T-helper 2 cell treated with Interferon-gamma antibody and Interleukin-4, amounts not matched to agents 5 μg/mL and 100 μg/mL, for 36 hours (primary cell): Measurements from ENCODE around the gene DLX3.
"Not testable (repeated sequence)": the region's sequence is repeated elsewhere in the genome, so short reads cannot be mapped to it uniquely, and the experiment has no call there.

Source experiments
- DNase-seq: peaks from one replicate; pipeline ENCODE4 v3.0.0; 2021; ENCODE audit warnings: low spot score
- H3K27ac Mint-ChIP-seq: one replicate; pipeline ENCODE4 v1.8.0; 2021; ENCODE audit warnings: mild to moderate bottlenecking, mixed read lengths
- H3K27me3 Mint-ChIP-seq: one replicate; pipeline ENCODE4 v1.8.0; 2021; ENCODE audit warnings: low read depth, mixed read lengths
- H3K36me3 Mint-ChIP-seq: one replicate; pipeline ENCODE4 v1.8.0; 2021; ENCODE audit warnings: low read depth, mixed read lengths
- H3K4me1 Mint-ChIP-seq: one replicate; pipeline ENCODE4 v1.8.0; 2021; ENCODE audit warnings: low read depth, mixed read lengths
- H3K4me3 Mint-ChIP-seq: one replicate; pipeline ENCODE4 v1.8.0; 2022; ENCODE audit warnings: mild to moderate bottlenecking, moderate library complexity, mixed read lengths
- H3K9me3 Mint-ChIP-seq: one replicate; pipeline ENCODE4 v1.8.0; 2021; ENCODE audit warnings: mixed read lengths

Gene DLX3

DNA sequence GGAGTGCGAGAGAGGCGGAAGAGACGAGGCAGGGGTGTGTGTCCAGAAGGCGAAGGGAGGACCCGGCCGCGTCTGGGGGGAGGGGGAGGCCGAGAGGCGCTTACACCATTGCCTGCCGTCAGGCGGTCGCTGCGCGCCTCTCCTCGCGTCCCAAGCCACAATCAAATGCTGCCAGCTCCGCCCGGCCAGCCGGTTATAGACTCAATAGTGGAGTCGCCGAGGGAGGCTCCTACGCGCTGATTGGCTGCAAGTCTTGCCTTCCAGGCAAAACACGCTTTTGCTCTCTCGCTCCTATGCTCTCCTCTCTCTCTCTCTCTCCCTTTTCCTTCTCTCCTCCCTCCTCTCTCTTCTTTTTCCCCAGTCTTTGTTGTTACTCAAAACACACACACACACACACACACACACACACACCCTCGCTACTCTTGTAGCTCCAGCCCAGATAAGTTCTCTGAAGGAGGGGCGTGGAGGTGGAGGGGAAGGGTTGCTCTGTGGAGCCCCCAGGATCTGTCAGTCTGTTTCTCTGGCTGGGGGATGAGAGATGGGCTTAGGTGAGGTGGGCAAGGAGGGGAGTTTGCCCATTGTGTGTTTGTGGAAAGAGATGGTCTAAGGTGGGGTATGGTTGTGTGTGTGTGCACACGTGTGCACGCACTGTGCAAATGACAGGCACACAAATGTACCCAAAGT, at the start of gene DLX3:
Gene DLX3 (minus strand): TSS at position 170 of the 684 bp plus-strand sequence. CDS start 226 bp downstream, outside the sequence.
- H3K27me3 Mint-ChIP-seq: peaks cover 75% of the 10 kb centered on the region
- H3K27ac Mint-ChIP-seq: peak within 1 kb of the TSS; percentile 28

GRCh38 chr17:50044483-50044882, 49.5 kb upstream of the DLX3 start:
- Mint-ChIP-seq H3K36me3 (no peaks in the 10 kb centered on the region), H3K4me1 (peaks cover 2% of the 10 kb centered on the region), H3K27me3 (peaks cover 4% of the 10 kb centered on the region), H3K4me3 (no peak overlapping the region), H3K9me3 (no peaks in the 10 kb centered on the region), H3K27ac (no peak overlapping the region)
- no peak for DNase-seq

More for the DNA sequence above, at the start of gene DLX3:
- Mint-ChIP-seq H3K4me1 (peaks cover 24% of the 10 kb centered on the region), H3K4me3 (peak within 1 kb of the TSS; percentile 79), H3K9me3 (no peaks in the 10 kb centered on the region), H3K36me3 (no peaks in the 10 kb centered on the region)
- no peak for DNase-seq

- Mint-ChIP-seq H3K4me3 (no peak overlapping the region), H3K9me3 (no peaks in the 10 kb centered on the region), H3K4me1 (peaks cover 2% of the 10 kb centered on the region), H3K27me3 (peaks cover 4% of the 10 kb centered on the region), H3K27ac (no peak overlapping the region), H3K36me3 (no peaks in the 10 kb centered on the region)
- no peak for DNase-seq
Observed at GRCh38 chr17:50043290-50044148, 48.5 kb upstream of the DLX3 start.

DNA sequence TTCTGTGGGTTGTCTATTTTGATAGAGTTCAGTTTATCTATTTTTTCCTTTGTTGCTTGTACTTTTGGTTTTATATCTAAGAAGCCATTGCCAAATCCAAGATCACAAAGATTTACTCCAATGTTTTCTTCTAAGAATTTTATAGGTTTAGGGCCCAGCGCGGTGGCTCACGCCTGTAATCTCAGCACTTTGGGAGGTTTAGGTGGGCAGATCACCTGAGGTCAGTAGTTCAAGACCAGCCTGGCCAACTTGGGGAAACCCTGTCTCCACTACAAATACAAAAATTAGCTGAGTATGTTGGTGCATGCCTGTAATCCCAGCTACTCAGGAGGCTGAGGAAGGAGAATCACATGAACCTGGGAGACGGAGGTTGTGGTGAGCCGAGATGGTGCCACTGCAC, 47.2 kb upstream of the DLX3 start:
- H3K27me3 Mint-ChIP-seq: peaks cover 4% of the 10 kb centered on the region
- H3K36me3 Mint-ChIP-seq: no peaks in the 10 kb centered on the region
- H3K9me3 Mint-ChIP-seq: no peaks in the 10 kb centered on the region
- no peak overlapping the region for H3K27ac Mint-ChIP-seq
- no peak for DNase-seq
- H3K4me1 Mint-ChIP-seq: no peaks in the 10 kb centered on the region
- no peak overlapping the region for H3K4me3 Mint-ChIP-seq

- not testable (repeated sequence) for H3K27ac Mint-ChIP-seq, H3K9me3 Mint-ChIP-seq, H3K4me1 Mint-ChIP-seq, H3K36me3 Mint-ChIP-seq, DNase-seq, H3K4me3 Mint-ChIP-seq, H3K27me3 Mint-ChIP-seq
Observed at GRCh38 chr17:50040496-50040895, 45.5 kb upstream of the DLX3 start.

GRCh38 chr17:50039058-50039457, 44.0 kb upstream of the DLX3 start:
- Mint-ChIP-seq H3K4me1 (no peaks in the 10 kb centered on the region), H3K27me3 (peaks cover 6% of the 10 kb centered on the region), H3K4me3 (no peak overlapping the region), H3K9me3 (no peaks in the 10 kb centered on the region), H3K36me3 (no peaks in the 10 kb centered on the region), H3K27ac (no peak overlapping the region)
- no peak for DNase-seq

DNA sequence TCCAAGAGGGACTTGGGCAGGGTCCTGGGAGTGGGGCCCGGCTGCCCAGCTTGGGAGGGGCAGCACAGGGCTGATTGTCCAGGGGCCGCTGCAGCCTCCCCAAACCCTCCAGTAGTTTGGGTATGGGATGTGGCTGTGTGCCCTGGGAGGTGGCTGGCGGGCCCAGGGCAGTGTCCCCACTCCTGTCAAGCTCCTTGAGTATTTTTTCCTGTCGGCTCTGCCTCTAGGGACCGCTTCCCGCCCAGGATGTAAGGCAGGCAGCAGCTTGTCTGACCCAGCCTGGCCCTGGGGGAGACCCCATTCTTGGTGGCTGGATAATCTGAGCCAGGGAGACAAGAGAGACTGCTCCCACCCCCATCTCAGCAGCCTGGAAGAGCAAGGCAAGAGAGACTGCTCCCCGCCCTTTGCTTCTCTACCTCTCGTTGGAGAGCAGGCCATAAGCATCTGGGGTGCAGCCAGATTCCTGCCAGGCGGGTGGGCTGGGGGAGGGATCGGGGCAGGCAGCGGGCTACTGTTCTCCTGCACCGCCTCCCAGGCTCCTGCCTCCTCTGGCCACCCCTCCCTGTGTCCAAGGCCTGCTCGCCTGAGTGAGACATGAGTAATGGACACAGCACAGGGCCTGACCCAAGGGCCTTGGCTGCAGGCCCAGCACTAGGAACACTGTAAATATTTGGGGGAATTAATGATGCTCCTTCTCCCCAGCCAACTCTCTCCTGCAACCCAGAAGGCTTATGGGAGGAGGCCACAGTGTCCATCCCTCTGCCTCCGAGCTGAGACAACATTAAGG, 42.5 kb upstream of the DLX3 start:
- Mint-ChIP-seq H3K9me3 (no peaks in the 10 kb centered on the region), H3K4me1 (no peaks in the 10 kb centered on the region), H3K4me3 (no peak overlapping the region), H3K36me3 (no peaks in the 10 kb centered on the region), H3K27ac (no peak overlapping the region), H3K27me3 (peaks cover 7% of the 10 kb centered on the region)
- no peak for DNase-seq

- Mint-ChIP-seq H3K4me3 (no peak overlapping the region), H3K9me3 (no peaks in the 10 kb centered on the region), H3K36me3 (no peaks in the 10 kb centered on the region), H3K27me3 (peaks cover 4% of the 10 kb centered on the region), H3K4me1 (no peaks in the 10 kb centered on the region), H3K27ac (no peak overlapping the region)
- DNase-seq: no peak
Observed at GRCh38 chr17:50036455-50037261, 41.6 kb upstream of the DLX3 start.

- no peaks in the 10 kb centered on the region for H3K4me1 Mint-ChIP-seq
- peaks cover 10% of the 10 kb centered on the region for H3K27me3 Mint-ChIP-seq
- H3K9me3 Mint-ChIP-seq: no peaks in the 10 kb centered on the region
- no peak for DNase-seq
- no peaks in the 10 kb centered on the region for H3K36me3 Mint-ChIP-seq
- H3K27ac Mint-ChIP-seq: no peak overlapping the region
- H3K4me3 Mint-ChIP-seq: no peak overlapping the region
Observed at GRCh38 chr17:50035945-50036344, 40.9 kb upstream of the DLX3 start.

DNA sequence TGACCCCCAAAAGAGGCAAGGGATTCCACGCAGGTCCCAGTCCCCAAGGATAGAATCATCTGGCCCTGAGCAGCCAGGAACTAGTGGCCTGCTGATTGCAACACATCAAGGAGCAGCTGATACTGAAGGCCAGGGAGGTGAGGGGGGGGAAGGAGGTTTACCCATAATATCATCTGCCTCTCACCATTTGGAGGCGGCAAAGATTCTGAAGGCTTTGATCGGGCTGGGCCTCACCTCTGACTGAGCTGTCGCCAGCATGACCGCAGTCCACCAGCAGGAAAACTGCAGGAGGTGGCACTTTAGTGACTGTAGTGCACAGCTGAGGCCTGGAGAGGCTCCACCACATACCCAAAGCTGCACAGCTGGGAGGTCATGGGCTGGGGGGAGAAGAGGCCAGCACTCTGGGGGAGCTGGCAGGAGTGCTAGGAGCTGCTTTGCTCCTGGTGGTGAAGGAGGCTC, 40.4 kb upstream of the DLX3 start:
- H3K4me1 Mint-ChIP-seq: no peaks in the 10 kb centered on the region
- H3K36me3 Mint-ChIP-seq: no peaks in the 10 kb centered on the region
- H3K9me3 Mint-ChIP-seq: no peaks in the 10 kb centered on the region
- H3K27ac Mint-ChIP-seq: no peak overlapping the region
- H3K27me3 Mint-ChIP-seq: peaks cover 10% of the 10 kb centered on the region
- no peak for DNase-seq
- H3K4me3 Mint-ChIP-seq: no peak overlapping the region

DNA sequence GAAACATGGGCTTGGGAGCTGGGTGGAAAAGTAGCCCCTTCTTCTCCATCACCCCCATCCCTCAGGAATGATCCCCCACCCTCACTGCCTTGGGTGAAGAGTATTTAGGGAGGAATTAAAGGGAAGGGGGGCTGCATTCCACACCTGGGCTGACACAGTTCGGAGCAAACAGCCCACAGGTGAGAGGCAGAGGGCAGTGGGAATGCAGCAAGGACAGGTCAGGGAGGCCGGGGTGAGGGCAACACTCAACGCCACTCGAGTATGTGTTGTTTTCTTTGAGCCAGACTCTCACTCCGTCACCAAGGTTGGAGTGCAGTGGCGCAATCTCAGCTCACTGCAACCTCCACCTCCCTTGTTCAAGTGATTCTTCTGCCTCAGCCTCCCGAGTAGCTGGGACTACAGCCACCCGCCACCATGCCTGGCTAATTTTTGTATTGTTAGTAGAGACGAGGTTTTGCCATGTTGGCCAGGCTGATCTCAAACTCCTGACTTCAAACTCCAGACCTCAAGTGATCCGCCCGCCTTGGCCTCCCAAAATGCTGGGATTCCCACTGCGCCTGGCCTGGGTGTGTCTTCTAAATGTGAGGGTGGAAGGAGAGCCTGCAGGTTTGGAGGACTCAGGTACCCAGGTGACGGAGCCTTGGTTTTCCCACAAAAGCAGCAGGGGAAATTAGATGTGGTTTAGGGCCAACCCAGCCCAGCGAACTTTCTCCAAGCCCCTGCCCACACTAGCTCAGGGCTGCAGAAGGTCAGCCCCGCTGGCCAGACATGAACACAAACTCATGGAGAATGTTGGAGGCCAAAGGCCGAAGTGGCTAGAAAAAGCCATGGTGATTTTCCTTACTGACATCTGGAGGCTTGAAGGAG, 39.7 kb upstream of the DLX3 start:
- no peak for DNase-seq
- no peak overlapping the region for H3K27ac Mint-ChIP-seq
- no peaks in the 10 kb centered on the region for H3K9me3 Mint-ChIP-seq
- no peaks in the 10 kb centered on the region for H3K36me3 Mint-ChIP-seq
- no peak overlapping the region for H3K4me3 Mint-ChIP-seq
- H3K27me3 Mint-ChIP-seq: peaks cover 10% of the 10 kb centered on the region
- H3K4me1 Mint-ChIP-seq: no peaks in the 10 kb centered on the region

DNA sequence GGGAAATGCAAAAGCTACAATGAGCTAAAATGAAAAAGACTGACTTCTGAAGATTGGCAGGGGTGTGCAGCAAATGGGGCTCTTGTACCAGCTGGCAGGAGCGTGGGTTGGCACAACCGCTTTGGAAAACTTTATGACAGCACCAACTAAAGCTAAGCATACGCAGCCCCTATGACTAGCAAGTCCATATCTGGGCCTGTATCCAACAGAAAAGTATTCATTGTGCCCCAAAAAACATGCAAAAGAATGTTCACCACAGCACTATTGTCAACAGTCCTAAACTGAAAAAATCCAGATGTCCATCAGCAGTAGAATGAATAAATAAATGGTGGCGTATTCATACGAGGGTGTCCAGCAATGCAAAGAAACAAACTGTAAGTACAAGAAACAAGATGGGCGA, 38.3 kb upstream of the DLX3 start:
- Mint-ChIP-seq H3K9me3 (no peaks in the 10 kb centered on the region), H3K36me3 (no peaks in the 10 kb centered on the region), H3K27ac (no peak overlapping the region), H3K27me3 (peaks cover 17% of the 10 kb centered on the region), H3K4me3 (no peak overlapping the region), H3K4me1 (peaks cover 3% of the 10 kb centered on the region)
- no peak for DNase-seq
